GM18508 (cell line): ENCODE data around the gene ULBP1.
"Not testable (repeated sequence)": the region's sequence is repeated elsewhere in the genome, so short reads cannot be mapped to it uniquely, and the experiment has no call there.

ENCODE experiments used
- ATAC-seq: cut with Tn5 transposase; IDR thresholded peaks from one replicate; pipeline ENCODE4 v1.9.1; 2021; ENCODE audit warnings: moderate number of reproducible peaks; ENCODE audit not compliant: insufficient read depth, unreplicated experiment

Gene ULBP1, protein sequence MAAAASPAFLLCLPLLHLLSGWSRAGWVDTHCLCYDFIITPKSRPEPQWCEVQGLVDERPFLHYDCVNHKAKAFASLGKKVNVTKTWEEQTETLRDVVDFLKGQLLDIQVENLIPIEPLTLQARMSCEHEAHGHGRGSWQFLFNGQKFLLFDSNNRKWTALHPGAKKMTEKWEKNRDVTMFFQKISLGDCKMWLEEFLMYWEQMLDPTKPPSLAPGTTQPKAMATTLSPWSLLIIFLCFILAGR

GRCh38 chr6:149963462-149964307 lies at the start of gene ULBP1:
Gene ULBP1 (plus strand): TSS chr6:149963943. CDS start chr6:149964050, 107 bp downstream.
- ATAC-seq: no peak

DNA sequence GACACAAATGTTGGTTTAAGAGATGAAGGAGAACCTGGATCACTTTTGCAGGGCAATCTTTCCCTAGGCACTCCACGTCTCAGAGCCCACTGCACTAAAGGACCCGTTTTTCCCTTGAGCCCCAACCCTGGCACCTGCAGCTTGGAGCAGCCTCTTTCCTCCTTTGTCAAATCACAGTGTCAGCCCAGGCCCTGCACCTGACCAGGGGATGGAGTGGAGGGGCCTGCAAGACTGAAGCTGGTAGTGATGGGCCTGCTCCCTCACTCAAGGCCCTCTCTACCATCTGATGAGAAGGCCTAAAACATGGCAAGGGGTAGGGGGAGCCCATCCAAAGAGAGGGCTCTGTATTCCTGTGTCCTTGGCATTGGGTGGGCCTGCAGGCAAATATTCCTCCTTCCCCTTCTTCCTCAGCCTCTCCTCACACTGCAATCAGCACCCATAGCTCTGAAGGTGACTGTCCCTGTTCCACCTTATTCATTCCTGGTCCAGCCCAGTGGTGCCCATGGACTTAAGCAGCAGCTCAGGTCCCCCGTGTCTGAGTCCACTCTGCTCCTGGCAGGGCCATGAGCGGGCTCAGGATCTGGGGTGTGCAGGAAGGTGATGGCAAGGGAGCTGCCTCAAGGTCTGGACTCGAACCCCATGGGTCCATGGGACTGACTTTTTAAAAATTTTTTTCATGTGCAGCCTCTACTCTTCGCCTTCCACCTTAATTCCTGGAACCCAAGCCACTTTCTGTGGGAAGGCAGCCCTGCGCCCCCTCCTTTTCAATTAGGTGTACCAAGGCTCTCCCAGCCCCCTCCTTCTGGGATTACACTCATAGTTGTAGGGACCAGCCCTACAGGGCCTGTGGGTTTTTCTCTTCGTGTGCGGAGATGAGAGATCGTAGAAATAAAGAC lies 47.5 kb upstream of the ULBP1 start:
- ATAC-seq: no peak

- ATAC-seq: no peak
Observed at GRCh38 chr6:149917679-149918078, 46.1 kb upstream of the ULBP1 start.

- ATAC-seq: no peak
Observed at GRCh38 chr6:149918151-149918905, 45.4 kb upstream of the ULBP1 start.

GRCh38 chr6:149919126-149919833 lies 44.5 kb upstream of the ULBP1 start:
- not testable (repeated sequence) for ATAC-seq

GRCh38 chr6:149919834-149920225 lies 43.9 kb upstream of the ULBP1 start:
- ATAC-seq: no peak

DNA sequence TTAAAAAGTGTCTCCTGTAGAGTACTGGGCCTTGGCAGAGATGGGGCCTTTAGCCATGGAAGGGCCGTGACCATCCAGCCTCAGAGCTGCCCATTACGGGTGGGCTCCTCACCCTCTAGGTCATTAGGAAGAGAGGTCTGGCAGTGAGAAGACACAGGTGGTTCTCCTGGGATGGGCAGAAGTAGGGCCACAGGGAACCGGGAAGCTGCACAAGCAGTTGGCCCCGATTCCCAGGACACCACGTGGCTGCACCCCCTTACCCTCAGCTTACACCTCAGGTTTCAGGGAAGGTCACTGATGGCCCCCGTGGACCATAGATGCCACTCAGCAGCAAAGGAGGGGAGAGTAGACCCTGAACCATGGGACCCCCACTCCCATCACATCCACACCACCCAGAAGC lies 42.4 kb upstream of the ULBP1 start:
- no peak for ATAC-seq

DNA sequence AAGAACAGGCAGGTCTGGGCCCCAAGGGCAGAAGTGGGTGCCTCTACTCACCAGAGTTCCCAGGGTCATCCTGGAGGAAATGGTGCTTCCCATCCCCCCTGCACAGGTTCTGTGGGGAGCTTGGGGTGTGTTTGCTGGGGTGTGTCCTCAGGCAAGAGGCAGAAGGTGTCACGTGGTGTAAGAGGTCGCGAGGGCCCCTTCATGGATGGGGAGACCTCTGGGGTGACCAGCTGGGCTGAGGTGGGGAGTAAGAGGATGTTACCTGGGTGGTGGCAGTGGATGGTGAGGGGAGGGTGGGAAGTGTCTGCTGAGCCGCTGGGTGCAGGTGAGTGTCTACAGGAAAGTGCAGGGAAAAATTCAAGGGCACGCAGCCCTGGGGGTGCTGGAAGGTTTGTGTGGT lies 41.7 kb upstream of the ULBP1 start:
- ATAC-seq: not testable (repeated sequence)

- no peak for ATAC-seq
Observed at GRCh38 chr6:149922642-149923326, 41.0 kb upstream of the ULBP1 start, which contains the start of gene RAET1G. Gene RAET1G (minus strand): TSS chr6:149923121. CDS start chr6:149923010, 111 bp downstream.

DNA sequence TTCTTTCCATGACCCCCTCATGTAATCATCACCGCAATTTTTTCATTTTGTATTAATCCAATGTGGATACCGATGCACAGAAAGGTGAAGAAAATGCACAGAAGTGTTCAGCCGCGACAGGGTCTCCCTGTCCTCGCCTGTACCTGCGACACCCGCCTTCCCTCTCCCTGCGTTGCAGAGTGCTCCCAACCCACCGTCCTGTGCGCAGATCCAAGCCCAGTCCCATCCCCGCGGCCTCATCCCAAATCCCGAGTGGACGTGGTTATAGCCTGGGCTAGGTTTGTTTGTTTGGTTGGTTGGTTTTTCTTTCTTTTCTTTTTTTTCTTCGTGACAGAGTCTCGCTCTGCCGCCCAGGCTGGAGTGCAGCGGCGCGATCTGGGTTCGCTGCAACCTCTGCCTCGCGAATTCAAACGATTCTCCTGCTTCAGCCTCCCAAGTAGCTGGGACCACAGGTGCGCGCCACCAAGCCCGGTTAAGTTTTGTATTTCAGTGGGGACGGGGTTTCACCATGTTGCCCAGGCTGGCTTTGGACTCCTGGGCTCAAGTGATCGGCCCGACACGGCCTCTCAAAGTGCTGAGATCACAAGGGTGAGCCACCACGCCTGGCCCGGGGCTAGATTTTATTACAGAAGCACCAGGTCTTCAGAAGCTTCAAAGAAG lies 40.3 kb upstream of the ULBP1 start:
- ATAC-seq: no peak

DNA sequence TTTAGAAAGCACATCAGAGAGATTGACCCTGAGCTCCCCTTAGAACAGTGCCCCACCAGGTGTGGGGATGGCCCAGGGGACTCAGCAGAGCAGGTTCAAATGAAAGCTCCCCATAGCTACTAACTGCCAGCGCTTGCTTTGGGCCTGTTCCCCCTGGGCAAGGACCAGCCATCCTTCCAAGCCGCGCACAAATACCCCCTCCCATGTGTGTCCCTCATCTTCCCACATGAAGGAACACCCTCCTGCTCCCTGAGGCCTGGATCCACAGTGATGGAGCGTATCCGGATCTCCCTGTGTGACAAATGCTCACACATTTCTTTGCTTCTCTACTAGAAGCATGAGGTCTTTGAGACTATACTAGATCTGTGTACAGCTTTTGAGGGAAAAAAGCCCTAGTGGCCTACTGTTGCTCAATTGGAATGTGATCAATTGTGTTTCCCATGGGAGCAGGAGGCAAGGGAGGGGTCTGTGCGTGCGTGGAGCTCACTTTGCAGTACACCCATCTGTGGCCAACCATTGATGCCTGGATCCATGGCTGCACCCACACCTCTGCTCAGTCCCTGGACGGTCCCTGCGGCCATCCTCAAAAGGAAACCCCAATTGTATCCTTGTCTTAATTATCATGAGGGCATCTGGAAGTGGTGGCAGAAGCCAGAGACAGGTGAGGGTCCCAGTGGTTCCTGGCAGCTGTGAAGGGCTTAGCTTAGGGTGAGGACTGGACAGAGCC lies 39.4 kb upstream of the ULBP1 start:
- no peak for ATAC-seq

GRCh38 chr6:149924933-149925252 lies 38.9 kb upstream of the ULBP1 start:
- ATAC-seq: no peak

DNA sequence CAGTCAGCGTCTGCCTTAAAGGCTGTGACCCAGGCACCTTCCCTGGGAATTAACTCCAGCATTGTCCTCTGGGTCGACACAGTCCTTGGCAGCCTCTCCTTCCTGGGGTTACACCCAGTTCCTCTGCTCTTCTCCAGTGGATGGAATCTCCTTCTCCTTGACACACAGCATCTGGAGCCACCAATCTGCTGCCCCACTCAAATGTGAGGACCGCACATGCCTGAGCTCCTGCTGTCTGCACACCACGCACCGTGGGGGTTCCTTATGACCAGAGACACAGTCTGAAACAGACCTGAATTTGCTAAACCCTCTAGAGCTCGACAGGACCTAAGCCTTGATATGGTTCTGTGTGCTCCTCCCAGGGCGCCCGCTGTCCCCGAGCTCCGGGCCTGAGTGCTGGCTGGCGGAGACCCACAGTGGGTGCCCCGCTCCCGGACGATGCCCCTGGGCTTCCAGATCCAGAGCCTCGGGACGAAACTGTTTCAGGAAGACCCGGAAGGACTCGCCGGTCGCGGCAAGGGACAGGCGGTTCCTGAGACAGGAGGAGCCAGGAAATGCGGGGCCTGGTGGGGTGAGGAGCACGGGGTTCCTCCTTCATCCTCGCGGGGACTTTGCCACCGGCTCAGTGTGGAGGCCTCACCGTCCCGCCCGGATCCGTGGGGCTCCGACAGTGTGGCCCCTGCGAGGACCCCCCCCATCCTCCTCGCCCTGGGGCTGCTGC lies 38.3 kb upstream of the ULBP1 start:
- ATAC-seq: no peak

GRCh38 chr6:149925974-149926777 lies 37.6 kb upstream of the ULBP1 start:
- no peak for ATAC-seq

DNA sequence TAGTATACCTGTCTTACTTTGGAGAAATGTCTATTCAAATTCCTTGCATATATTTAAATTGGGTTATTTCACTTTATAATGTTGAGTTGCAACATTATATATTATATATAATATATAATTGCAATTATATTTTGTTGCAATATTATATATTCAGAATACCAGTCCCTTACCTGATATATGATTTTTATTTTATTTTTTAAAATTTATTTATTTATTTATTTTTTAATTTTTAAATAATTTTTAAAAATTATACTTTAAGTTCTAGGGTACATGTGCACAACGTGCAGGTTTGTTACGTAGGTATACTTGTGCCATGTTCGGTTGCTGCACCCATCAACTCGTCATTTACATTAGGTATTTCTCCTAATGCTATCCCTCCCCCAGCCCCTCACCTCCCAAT lies 36.7 kb upstream of the ULBP1 start:
- ATAC-seq: not testable (repeated sequence)

DNA sequence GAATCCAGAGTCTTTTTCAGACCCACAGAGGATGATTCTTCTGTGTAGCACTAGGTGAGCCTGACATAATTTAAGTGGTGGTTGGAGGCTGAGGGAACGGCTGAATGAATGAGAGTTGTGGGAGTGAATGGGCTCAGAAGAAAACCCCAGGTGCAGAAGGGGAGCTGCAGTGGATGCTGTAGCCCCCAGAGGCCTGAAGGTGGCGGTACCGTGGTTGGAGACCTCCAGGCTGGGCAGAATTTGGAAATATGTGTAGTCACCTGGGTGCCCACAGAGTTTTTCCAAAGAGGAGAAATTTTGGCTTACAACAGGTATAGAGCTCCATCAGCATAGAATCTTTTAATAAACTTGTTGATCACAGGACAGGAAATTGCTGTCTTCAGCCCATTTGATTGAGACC lies 34.3 kb upstream of the ULBP1 start:
- ATAC-seq: no peak
